Parathyroid adenoma (tissue), 2 donors: Measurements from ENCODE around the gene DOP1A.

Experiments used
- H2AFZ ChIP-seq: fragments of 300-600 bp; sonication (generic); one replicate; pipeline ENCODE4 v1.7.0; 2017; ENCODE audit warnings: antibody characterized with exemption, mild to moderate bottlenecking
- H3K27ac ChIP-seq: fragments of 300-600 bp; sonication (generic); one replicate; pipeline ENCODE4 v1.7.0; 2017
- H3K27me3 ChIP-seq: fragments of 300-600 bp; sonication (generic); one replicate; pipeline ENCODE4 v1.7.0; 2017; ENCODE audit warnings: low read length; ENCODE audit not compliant: control insufficient read depth, insufficient read depth
- H3K36me3 ChIP-seq: fragments of 300-600 bp; sonication (generic); one replicate; pipeline ENCODE4 v1.7.0; 2017; ENCODE audit warnings: low read length; ENCODE audit not compliant: control insufficient read depth, insufficient read depth
- H3K4me1 ChIP-seq: fragments of 300-600 bp; sonication (generic); one replicate; pipeline ENCODE4 v1.7.0; 2017; ENCODE audit warnings: control low read depth
- H3K4me2 ChIP-seq: fragments of 300-600 bp; sonication (generic); one replicate; pipeline ENCODE4 v1.7.0; 2017; ENCODE audit warnings: low read length
- H3K4me3 ChIP-seq: fragments of 300-600 bp; sonication (generic); one replicate; pipeline ENCODE4 v1.7.0; 2017; ENCODE audit warnings: low read depth, low read length
- H3K79me2 ChIP-seq: fragments of 300-600 bp; sonication (generic); one replicate; pipeline ENCODE4 v1.7.0; 2017; ENCODE audit warnings: control low read depth
- H3K9ac ChIP-seq: fragments of 300-600 bp; sonication (generic); one replicate; pipeline ENCODE4 v1.7.0; 2017; ENCODE audit warnings: mild to moderate bottlenecking
- H3K9me3 ChIP-seq: fragments of 300-600 bp; sonication (generic); one replicate; pipeline ENCODE4 v1.7.0; 2017; ENCODE audit warnings: low read length; ENCODE audit not compliant: control insufficient read depth
- CTCF ChIP-seq: fragments of 300-600 bp; sonication (generic); IDR thresholded peaks from one replicate; pipeline ENCODE4 v1.7.0; 2017; ENCODE audit warnings: antibody characterized with exemption, mild to moderate bottlenecking
- donor health status: primary hyperparathyroidism.

The DOP1A gene

GRCh38 chr6:83216806-83217205 lies 149.3 kb downstream of the DOP1A start:
- Histone ChIP-seq H3K9me3 (no peaks in the 10 kb centered on the region), H3K4me1 (no peaks in the 10 kb centered on the region), H3K9ac (no peak overlapping the region), H3K4me3 (no peak overlapping the region), H2AFZ (no peak overlapping the region), H3K79me2 (no peaks in the 10 kb centered on the region), H3K27me3 (no peaks in the 10 kb centered on the region), H3K27ac (no peak overlapping the region), H3K4me2 (no peak overlapping the region), H3K36me3 (no peaks in the 10 kb centered on the region)
- no peak for TF ChIP-seq CTCF
